Heart right ventricle (tissue), 16 donors: ENCODE results near the gene GALNT12. TPM values are rescaled to one million over a fixed set of nuclear protein-coding genes. Genes with fewer than 3 reads are reported as not detected.

ENCODE experiments used
- ATAC-seq, 8 donors: fragments of 200-7000 bp; cut with Tn5 transposase; one replicate each; pipeline ENCODE4 v1.9.1; 2020; ENCODE audit warnings: mild to moderate bottlenecking in 8 of 8, moderate library complexity in 8 of 8, moderate number of reproducible peaks in 1 of 8
- DNase-seq, 2 donors: peaks; one replicate each; pipeline ENCODE4 v3.0.0-alpha.2; 2020
- H3K27ac ChIP-seq, 10 donors: fragments of 200-600 bp; sonication (generic) in 2 of 10; one replicate each; pipeline versions ENCODE4 v1.5.0 to v1.8.0; 2020 to 2022; ENCODE audit warnings: mild to moderate bottlenecking in 3 of 10
- H3K27me3 ChIP-seq, 7 donors: fragments of 200-600 bp; one replicate each; pipeline ENCODE4 v1.8.0; 2021 to 2022; ENCODE audit warnings: mild to moderate bottlenecking in 2 of 7
- H3K36me3 ChIP-seq, 9 donors: fragments of 200-600 bp; sonication (generic) in 1 of 9; one replicate each; pipeline versions ENCODE4 v1.5.0 to v1.8.0; 2020 to 2022; ENCODE audit warnings: mild to moderate bottlenecking in 2 of 9
- H3K4me1 ChIP-seq, 9 donors: fragments of 200-600 bp; sonication (generic) in 1 of 9; one replicate each; pipeline versions ENCODE4 v1.5.0 to v1.8.0; 2020 to 2022; ENCODE audit warnings: mild to moderate bottlenecking in 4 of 9
- H3K4me3 ChIP-seq, 10 donors: fragments of 200-600 bp; sonication (generic) in 2 of 10; one replicate each; pipeline versions ENCODE4 v1.5.0 to v1.8.0; 2020 to 2022; ENCODE audit warnings: mild to moderate bottlenecking in 7 of 10, moderate library complexity in 2 of 10
- H3K9me3 ChIP-seq, 11 donors: fragments of 200-600 bp in 10 of 11; sonication (generic) in 2 of 11; one replicate each; pipeline versions ENCODE4 v1.5.0 to v1.8.0; 2013 to 2022; ENCODE audit warnings: mild to moderate bottlenecking in 2 of 11, control low read depth in 1 of 11, moderate library complexity in 1 of 11
- WGBS, 2 donors: extraction: QIAGEN DNeasy Blood & Tissue Kit; methylation state at CpG; one replicate each; pipeline ENCODE4 v1.1.7; 2013; ENCODE audit warnings: inconsistent platforms in 1 of 2; 5-methylcytosine and 5-hydroxymethylcytosine counted together
- intact Hi-C, 10 donors: fragments of 100-400 bp; cut with DNase I; formaldehyde crosslinking; loops; one replicate each; pipeline versions ENCODE4 v1.11.1 to v1.14.2; 2022
- polyA plus RNA-seq, 2 donors: library from polyadenylated mRNA; stranded (reverse); fragments of 200-250 nt; gene quantifications; one replicate each; pipeline ENCODE4 v1.2.3, GENCODE V29; 2013
- total RNA-seq, 10 donors: library from RNA; stranded (reverse); fragmentation: NEBNext Ultra II Directional in 3 of 10; extraction: Animal tissue kit (Norgen Biotek cat#: 25700) in 3 of 10; gene quantifications; one replicate each; pipeline versions ENCODE4 v1.2.1 to v1.2.4, GENCODE V29; 2021 to 2023
- TF ChIP-seq, protein P1 (sequence below), 9 donors: fragments of 200-600 bp; sonication (generic) in 2 of 9; IDR thresholded peaks; one replicate each; pipeline versions ENCODE4 v1.5.0 to v1.8.0; 2021 to 2022; ENCODE audit warnings: antibody characterized with exemption in 9 of 9, mild to moderate bottlenecking in 5 of 9, moderate library complexity in 1 of 9
- donor health status: Arrhythmogenic right ventricular cardiomyopathy.
- donor health status: ischemic (EF 13 %, LVEDD 7.1; RV severe dilation, severe dysfunction).
- donor health status: healthy with polysubstance abuse.
- donor health status: DM: no; HTN: yes; CAD: no.
- donor health status: DM: no; HTN: no; CAD: no.
- donor health status: ischemic (EF 25% LVEDD 6.9; RV normal size, moderate dysfunction).
- donor health status: ischemic (EF 25% LVEDD 5.7; RV mildly dilated, moderate dysfunction).
- donor health status: healthy.
- donor health status: DM: yes; HTN: yes; CAD: no.
- donor health status: Ischemic cardiomyopathy.
- donor health status: ischemic (EF 35%, LVEDD 5.7; RV mildly dilated, moderate dysfunction).
- donor health status: nonischemic (EF 11% LVEDD 7.7; RV severe dilation, severe dysfunction).
- donor health status: DM: yes; HTN: yes; CAD: no.
- donor health status: PGD.
- donor health status: ischemic (EF 29% LVEDD 5.4; RV normal size, mild dysfunction).
- donor health status: nonischemic (EF 23%, LVEDD 6.1; RV moderate dilation, normal function).

GALNT12 gene
- total and polyA plus RNA-seq, 12 donors, result 0.25 to 1.3 (median 0.53) TPM

DNA sequence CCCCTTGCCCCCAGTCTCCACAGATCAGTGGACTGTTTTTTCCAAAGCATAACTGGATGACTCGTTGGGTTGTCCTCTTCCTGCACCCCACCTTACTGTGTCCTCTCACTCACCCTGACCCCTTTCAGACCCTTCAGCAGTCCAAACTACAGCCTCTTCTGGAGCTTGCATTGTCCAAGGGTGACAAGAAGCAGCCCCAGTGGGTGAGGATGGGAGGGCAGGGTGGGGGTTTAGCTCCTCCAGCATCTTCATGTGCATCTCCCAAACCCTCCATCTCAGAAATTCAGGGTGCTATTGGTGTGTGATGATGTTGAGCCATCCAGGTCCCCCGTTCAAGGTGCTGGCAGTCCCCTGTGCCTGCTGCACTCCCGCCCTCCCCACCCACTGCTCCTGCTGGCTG is 73.9 kb downstream of the GALNT12 start:
- Histone ChIP-seq H3K4me3 (no peak overlapping the region), H3K4me1 (peaks cover 6 to 75% (median 58%) of the 10 kb centered on the region in 9 donors), H3K27ac (peak overlapping the region in 4 of 10 donors; percentile 64 to 91 (median 75)), H3K27me3 (no peaks in the 10 kb centered on the region), H3K9me3 (no peaks in the 10 kb centered on the region), H3K36me3 (no peaks in the 10 kb centered on the region)
- ATAC-seq (no peak), DNase-seq (no peak)
- 80 to 96% methylated on average over 3 of the region's 3 CpGs for WGBS, 2 donors
- intact Hi-C loops, result no loop called here
- TF ChIP-seq, protein P1, sequence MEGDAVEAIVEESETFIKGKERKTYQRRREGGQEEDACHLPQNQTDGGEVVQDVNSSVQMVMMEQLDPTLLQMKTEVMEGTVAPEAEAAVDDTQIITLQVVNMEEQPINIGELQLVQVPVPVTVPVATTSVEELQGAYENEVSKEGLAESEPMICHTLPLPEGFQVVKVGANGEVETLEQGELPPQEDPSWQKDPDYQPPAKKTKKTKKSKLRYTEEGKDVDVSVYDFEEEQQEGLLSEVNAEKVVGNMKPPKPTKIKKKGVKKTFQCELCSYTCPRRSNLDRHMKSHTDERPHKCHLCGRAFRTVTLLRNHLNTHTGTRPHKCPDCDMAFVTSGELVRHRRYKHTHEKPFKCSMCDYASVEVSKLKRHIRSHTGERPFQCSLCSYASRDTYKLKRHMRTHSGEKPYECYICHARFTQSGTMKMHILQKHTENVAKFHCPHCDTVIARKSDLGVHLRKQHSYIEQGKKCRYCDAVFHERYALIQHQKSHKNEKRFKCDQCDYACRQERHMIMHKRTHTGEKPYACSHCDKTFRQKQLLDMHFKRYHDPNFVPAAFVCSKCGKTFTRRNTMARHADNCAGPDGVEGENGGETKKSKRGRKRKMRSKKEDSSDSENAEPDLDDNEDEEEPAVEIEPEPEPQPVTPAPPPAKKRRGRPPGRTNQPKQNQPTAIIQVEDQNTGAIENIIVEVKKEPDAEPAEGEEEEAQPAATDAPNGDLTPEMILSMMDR (IDR thresholded peaks at IDR 0.05), result no peak

DNA sequence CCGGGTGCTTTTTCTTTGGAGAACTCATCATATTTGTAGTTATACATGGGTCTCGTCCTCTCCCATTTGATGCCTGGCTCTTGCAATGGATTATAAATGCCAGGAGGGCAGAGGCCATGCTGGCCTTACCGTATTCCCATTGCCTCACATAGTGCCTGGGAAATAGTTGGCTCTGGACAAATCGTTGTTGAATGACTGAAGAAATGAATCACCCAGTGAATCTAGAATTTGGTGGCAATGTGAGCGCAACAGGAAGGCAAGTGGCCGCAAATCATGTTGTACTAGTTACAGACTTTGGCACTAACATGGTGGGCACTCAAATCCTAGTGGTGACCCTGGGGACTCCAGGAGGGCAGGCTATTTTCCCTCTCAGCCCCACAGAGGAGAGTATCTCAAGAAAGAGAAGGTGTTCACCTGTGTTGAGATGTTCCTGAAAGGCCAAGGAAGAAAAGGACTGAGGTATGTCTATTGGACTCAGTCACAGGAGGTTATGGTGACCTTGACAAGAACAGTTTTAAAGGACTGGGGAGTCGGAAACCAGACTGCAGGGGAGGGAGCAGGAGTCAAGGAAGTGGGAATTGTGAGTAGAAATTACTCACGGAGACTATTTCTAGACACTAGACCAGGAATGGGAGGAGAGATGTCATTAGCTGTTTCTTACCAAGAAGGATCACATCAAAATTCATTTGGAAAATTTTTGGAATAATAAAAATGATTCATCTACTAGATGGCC is 74.5 kb downstream of the GALNT12 start:
- TF ChIP-seq, protein P1 (IDR thresholded peaks at IDR 0.05), result no peak
- Histone ChIP-seq H3K36me3 (no peaks in the 10 kb centered on the region), H3K27me3 (no peaks in the 10 kb centered on the region), H3K27ac (peak overlapping the region in 7 of 10 donors; percentile 58 to 91 (median 78)), H3K9me3 (no peaks in the 10 kb centered on the region), H3K4me3 (no peak overlapping the region), H3K4me1 (peaks cover 8 to 81% (median 65%) of the 10 kb centered on the region in 9 donors)
- 79 to 80% methylated on average over 8 of the region's 8 CpGs for WGBS, 2 donors
- intact Hi-C loops, result no loop called here
- no peak for DNase-seq
- peak in 3 of 8 donors; percentile 40 to 65 (median 49) for ATAC-seq

DNA sequence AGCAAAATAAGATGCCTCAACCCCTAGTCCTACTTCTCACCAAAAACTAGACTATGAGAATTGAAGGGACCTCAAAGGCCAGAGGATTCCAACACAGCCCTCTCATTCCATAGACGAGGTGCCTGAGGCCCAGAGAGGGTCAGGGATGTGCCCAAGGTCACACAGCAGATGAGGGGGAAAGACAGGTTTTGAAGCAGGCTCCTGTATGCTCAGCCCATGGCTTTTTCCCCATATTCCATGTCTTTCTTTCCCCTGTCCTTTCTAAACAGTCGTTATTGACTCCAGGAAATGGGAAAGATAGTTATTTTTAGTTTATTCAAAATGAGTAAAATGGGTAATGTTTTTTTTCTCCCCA is 75.1 kb downstream of the GALNT12 start:
- TF ChIP-seq, protein P1 (IDR thresholded peaks at IDR 0.05), result no peak
- peak overlapping the region in 8 of 10 donors; percentile 34 to 91 (median 72) for H3K27ac ChIP-seq
- intact Hi-C loops, result no loop called here

DNA sequence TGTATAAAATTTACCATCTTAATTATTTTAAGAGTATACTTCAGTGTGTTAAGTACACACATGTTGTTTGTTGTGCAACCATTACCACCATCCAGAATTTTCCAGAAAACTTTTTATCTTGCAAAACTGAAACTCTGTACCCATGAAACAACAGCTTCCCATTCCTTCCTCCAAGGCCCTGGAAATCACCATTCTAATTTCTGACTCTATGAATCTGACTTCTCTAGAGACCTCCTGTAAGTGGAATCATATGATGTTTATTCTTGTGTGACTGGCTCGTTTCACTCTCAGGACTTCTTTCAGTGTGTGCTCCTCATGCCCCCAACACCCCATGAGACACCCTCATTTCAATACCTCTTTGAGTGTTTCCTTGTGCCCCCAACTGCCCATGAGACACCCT is 75.8 kb downstream of the GALNT12 start:
- Histone ChIP-seq H3K4me1 (peaks cover 10 to 94% (median 77%) of the 10 kb centered on the region in 9 donors), H3K27me3 (no peaks in the 10 kb centered on the region), H3K27ac (peak overlapping the region in 3 of 10 donors; percentile 67 to 91 (median 83)), H3K9me3 (no peaks in the 10 kb centered on the region), H3K36me3 (no peaks in the 10 kb centered on the region), H3K4me3 (no peak overlapping the region)
- DNase-seq (no peak), ATAC-seq (no peak)
- WGBS, 2 donors, result 24 to 39% methylated on average over 1 of the region's 1 CpG
- intact Hi-C loops, result no loop called here
- TF ChIP-seq, protein P1 (IDR thresholded peaks at IDR 0.05), result no peak

More for the DNA sequence above, 75.1 kb downstream of the GALNT12 start:
- H3K36me3 ChIP-seq, result no peaks in the 10 kb centered on the region
- no peak overlapping the region for H3K4me3 ChIP-seq
- no peaks in the 10 kb centered on the region for H3K27me3 ChIP-seq
- H3K9me3 ChIP-seq, result no peaks in the 10 kb centered on the region
- 34 to 45% methylated on average over 2 of the region's 2 CpGs for WGBS, 2 donors
- ATAC-seq, result peak in 2 of 8 donors; percentile 1 to 25
- DNase-seq, result no peak
- H3K4me1 ChIP-seq, result peaks cover 10 to 86% (median 70%) of the 10 kb centered on the region in 9 donors
